Measurements from ENCODE around the gene DNAJB1.
A peak's percentile ranks its signal among the peaks of the same experiment; 100 is the strongest.

- TF ChIP-seq CTCF (conservative IDR thresholded peaks at IDR 0.05 in 1 of 2, IDR thresholded peaks at IDR 0.05 in 1 of 2; ENCODE audit: extremely low read depth in 1 of 2, insufficient read depth in 1 of 2, low read depth in 1 of 2, low read length in 2 of 2) (peak; percentile 12 to 30), EZH2 (IDR thresholded peaks at IDR 0.05; ENCODE audit: borderline replicate concordance, low read length) (no peak)
Observed at GRCh38 chr19:14467816-14468215, 50.4 kb downstream of the DNAJB1 start.

Measured in mammary epithelial cell (primary cell).